ENCODE measurements around the gene CACNA1D.

DNA sequence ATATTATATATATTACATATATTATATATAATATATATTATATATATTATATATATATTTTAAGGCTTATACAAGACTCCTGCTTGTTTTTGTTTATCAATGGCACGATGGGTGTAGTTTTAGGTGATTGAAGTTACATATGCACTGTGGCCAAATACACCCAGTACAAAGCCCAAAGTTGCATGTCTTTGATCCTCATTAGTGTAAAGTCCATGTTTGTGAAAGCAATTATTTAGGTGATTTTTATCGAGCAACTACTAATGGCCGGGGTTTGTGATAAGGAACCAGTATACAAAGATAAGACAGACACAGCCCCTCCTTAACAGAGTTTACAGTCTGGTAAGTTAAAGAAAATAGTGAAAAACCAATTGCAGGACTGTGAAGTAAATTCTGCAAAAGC is 197.5 kb downstream of the CACNA1D start:
- TF ChIP-seq, protein P1, sequence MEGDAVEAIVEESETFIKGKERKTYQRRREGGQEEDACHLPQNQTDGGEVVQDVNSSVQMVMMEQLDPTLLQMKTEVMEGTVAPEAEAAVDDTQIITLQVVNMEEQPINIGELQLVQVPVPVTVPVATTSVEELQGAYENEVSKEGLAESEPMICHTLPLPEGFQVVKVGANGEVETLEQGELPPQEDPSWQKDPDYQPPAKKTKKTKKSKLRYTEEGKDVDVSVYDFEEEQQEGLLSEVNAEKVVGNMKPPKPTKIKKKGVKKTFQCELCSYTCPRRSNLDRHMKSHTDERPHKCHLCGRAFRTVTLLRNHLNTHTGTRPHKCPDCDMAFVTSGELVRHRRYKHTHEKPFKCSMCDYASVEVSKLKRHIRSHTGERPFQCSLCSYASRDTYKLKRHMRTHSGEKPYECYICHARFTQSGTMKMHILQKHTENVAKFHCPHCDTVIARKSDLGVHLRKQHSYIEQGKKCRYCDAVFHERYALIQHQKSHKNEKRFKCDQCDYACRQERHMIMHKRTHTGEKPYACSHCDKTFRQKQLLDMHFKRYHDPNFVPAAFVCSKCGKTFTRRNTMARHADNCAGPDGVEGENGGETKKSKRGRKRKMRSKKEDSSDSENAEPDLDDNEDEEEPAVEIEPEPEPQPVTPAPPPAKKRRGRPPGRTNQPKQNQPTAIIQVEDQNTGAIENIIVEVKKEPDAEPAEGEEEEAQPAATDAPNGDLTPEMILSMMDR (conservative IDR thresholded peaks at IDR 0.05), result no peak
- TF ChIP-seq ZFX (IDR thresholded peaks at IDR 0.05), result no peak

Measured in C4-2B (cell line).